Activated T-helper 1 cell treated with Interleukin-2 at 50 U/mL for 16 hours (primary cell): ENCODE results near the gene AUTS2.
A peak's percentile ranks its signal among the peaks of the same experiment; 100 is the strongest.

Experiments used
- DNase-seq: peaks from one replicate; pipeline ENCODE4 v3.0.0-alpha.2; 2020; ENCODE audit warnings: low read depth

The AUTS2 gene

DNA sequence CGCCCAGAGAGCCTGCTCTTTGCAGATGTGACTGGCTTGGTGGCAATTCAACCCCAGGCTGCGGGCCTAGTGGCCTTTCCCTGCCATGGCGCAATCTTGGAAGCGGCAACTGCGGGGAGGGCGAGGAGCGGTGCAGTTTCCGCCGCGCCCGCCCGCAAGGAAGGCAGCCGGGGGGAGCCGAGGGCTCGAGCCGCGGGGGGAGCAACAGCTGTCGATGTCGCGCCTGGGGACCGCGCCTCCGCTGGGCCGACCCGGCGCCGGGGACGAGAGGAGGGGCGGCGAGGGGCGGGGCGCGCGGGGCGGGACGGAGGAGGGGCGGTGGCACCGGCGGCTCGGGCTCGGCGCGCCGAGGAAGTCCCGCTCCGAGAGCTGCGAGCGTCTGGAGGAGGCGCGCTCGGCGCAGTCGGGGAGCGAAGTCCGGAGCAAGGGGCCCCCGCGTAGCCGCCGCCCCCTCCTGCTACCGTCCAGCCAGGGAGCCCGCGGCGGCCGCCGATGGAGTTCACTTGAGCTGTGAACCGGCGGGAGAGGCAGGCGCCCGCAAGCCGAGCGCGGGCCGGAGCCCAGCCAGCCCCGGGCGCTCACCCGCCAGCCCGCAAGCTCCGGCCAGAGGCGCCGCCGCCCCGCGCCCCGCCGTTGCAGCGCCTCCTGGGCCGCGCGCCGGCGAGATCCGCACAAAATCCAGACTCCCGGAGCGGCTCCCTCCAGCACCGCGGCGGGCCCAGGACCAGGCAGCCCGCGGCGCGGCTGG is 1095.6 kb downstream of the AUTS2 start:
- DNase-seq: peak; percentile 60

DNA sequence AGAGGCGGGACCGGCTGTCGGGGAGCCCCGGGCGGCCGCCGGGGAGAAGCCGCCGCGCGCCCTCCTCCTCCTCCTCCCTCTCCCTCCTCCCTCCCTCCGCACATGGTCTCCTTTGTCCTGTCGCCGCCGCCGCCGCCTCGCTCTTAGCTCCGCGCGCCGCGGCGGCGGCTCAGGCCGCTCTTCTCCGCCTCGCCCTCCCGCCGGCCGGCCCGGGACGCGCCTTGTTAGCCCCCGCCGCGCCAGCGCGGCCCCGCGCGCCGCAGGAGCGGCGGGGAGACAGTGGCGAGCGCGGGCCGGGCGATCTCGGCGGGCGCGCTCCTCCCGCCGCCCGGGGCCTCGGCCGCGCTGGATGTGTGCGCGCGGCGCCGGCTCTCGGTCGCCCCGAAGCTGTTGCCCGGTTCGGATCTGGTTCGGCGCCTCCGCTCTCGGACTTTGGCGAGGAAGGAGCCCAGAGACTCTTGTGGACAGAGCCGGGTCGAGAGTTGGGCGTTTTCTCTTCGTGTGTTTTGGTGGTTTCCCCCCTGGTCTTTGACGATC is 1096.2 kb downstream of the AUTS2 start:
- DNase-seq: no peak

DNA sequence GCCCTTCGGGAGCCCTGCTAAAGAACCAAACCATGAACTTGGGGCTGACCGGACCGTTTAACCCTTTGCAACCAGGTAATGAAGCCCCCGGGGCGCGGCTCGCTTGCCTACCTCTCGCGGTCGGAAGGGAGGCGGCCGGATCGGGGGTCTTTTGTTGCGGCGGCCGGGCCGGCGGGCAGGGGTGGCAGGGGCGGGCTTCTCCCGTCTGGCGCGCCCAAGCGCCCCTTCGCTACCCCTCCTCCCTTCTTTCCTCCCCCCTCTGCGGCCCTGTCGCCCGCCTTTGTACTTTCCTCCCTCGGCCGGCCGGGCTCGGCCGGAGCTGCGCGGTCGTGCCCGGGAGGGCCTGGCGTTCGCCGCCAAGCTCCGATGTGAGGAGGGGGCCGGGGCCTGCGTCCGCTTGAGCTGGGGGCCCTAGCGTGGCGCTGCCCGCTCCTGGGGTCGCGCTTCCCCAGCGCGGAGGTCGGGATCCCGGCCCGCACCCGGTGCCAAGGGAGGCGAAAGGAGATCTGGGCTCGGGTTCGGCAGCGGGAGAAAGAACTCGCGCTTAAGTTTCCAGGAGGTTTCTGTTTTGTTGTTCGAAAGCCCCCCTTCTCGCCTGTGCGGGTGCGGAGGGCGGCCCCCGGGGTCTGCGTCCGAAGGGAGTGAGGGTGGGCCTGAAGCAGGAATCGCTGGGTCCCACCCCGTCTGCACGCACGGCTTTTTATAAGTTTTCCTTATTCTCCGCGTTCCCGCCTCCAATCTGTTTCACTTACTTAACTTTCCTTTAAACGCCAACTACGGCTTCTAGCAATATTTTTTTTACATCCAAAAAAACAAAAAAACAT is 1096.9 kb downstream of the AUTS2 start:
- no peak for DNase-seq

DNA sequence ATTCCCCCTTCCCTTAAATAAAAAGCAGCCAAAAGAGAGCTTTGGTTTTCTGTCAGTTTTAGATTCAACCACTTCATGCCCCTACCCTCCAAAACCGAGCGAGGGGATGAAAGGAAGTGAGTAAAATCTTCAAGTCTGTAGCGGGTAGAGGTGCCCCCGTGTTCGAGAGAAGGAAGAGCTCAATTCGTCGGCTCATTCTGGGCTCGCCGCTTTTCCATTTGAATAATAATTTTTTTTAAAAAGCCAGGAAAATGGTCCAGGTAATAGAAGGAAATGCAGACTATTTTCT is 1097.5 kb downstream of the AUTS2 start:
- no peak for DNase-seq

DNA sequence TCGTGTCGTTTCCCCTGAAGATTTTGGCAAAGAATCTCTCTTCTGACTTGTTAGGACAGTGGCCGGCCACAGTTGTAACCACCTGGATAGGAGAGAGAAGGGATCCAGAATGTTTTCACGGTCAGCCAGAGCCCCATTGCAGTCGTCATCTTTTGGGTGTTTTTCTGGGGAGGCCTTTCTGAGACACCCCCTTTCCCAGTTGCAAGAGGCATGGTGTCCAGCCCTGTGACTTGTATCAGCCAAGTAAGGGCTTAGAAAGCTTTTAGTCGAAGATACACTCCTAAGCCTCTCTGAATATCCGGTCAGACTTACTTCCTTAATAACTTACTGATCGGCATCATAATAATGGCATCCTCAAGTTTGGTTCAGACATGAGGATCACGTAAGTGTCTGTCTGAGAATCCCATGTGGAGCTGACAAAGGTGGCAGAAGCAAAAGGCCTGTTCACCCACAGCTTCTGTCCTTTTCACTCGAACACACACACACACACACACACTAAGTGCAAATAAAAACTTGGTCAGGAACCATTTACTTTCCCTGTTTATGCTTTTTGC is 1098.0 kb downstream of the AUTS2 start:
- no peak for DNase-seq

DNA sequence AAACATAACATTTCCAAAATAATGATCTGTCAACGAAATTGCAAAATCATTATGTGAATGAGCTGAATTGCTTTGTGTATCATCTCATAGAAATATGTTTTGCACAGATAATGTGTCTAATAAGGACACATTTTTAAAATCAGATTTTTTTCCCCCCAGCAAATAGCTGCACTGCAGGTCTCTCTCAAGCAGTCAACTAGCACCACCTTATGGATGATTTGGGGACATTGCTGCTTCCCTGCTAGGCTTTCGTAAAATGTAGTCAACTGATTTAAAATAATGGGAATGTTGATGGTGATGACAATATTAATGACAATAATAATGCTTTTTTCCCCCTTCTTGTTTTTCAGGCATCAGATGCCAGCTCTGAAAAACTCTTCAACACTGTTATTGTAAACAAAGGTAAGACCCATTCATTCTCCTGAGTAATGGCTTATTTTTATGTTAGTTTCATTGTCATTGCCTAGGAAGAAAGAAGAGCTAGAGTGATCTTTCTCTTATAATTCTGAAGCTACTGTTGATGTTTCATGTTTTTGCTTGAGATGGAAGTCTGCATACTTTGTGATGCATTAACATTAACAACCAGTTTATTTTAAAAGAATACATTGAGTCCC is 1100.1 kb downstream of the AUTS2 start:
- no peak for DNase-seq

DNA sequence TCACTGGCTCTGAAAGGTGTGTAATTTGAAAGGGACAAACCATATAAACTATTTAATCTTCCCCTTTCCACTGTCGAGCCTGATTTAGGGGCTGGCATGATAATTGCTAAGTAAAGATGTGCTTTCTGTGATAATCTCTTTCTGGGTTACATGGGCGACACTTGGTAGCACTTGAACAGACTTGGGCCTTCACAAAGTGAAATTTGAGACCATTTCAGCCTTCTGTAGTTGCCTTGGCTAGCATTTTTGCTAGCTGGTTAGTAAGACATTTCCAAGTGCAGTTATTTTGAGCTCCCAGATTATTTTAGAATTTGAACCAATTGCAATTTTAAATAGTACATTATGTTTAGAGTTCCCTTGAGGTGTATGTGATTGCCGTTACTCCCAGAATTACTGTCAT is 1101.0 kb downstream of the AUTS2 start:
- DNase-seq: no peak

DNA sequence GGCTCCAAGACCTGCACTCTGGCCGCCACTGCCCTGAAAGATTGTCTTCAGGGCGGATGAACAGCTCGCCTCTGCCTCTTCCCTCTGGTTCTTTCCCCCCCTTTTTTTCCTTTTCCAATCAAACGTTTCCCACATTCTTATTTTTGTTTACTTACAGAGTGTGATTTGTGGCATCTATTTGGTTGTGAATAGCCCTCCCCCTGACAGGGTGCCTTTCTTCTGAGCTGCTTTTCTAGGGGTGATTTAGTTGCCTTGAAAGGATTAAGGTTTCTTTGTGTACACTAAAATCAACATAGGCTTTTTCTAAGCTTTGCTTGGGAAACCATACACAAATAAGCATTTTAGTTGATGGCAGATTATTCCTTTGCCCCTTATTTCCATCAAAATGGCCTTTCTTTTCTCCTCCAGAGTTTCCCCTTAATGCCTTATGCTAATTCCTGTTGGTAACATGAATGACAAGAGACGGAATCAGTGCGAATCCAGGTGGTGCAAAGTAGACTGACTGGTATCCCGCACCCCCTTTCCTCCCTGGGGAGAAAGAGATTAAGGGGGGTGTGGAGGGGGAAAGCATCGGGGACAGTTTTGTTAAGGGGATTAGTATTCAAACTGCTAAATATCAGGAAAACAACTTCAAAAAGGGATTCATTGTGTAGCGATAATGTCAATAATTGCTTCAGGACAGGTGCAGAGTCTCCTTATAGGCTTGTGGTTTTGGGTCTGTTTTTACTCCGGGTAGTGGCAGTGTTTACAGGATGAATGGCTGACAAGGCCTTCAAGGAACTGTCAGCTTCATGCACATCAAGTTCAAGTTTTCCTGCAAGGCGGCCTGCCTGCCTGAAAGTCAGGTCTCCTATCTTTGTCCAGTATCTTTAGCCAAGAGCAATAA is 1102.0 kb downstream of the AUTS2 start:
- no peak for DNase-seq

DNA sequence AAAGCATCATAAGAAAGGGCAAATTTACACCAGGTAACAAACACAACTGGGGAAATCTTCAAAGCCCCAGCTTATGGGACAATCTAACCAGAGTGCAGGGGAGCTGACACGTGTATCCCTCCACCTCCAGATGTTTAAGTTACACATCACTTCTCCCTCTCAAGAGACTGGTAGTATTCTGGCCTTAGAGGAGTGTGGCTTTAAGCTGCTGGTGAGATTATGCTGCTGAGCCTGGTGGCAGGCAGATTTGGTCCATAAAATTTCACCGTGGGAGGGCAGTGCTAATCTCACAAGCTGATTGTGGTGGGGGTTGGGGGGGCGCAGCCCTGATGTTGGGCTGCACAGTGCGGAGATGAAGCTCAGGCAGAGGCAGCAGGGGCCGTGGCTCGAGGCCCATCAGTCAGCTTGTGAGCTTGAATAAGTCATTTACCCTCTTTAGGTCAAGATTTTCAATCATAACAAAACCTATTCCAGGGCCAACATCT is 1102.7 kb downstream of the AUTS2 start:
- DNase-seq: no peak

DNA sequence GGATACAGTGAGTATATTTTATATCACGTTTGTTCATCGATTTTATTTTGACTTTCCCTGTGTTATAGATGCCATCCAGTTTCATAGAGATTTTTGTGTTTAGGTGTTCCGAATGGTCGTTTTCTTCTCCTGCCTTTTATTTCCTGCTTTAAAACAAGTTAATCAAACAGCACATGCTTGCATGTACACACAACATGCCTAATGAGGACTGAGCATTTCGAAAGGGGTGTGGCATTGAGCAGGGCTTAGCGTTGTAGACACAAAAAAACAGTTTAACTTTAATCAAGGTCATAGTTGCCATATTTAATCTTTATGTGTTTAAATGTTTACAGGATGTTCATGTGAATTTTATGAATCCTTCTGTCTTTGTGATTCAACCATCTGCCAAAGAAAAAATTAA is 1103.2 kb downstream of the AUTS2 start:
- no peak for DNase-seq

DNA sequence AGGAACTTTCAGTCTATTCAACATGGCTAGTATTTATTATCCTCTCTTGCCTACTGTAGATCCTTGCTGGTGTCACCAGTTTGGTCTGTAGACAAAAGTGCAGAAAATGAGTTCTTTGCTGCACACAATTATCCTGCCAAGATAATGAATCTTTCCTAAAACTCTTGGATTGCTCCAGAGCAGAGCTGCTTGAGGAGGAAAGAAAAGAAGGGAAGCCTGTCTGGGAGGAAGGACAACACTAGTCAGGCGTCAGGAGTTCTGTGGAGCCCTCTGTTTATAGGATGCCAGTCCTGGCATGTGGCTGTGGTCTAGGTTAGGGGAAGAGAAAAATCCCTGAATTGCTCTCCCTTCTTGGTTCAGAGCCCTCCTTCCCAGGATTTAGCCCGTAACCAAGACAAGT is 1103.7 kb downstream of the AUTS2 start:
- DNase-seq: no peak

DNA sequence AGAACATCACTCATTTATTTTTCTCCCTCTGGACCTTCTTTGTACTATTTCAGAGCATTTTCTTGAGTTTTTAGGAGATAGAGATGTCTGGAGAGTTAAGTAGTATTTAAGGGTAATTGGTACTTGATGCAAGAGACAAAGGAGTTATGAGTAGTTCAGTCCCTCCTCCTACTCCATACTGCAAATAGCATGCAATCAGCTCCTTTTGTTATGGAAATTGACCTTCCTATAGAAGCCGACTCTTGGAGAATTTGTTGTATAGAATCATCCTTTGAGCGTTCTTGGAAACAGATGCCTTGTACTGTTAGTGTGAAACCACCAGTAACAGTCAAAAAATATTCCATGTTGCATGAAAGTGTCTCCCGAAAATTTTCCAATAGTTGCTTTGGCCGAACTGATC is 1105.5 kb downstream of the AUTS2 start:
- DNase-seq: no peak

DNA sequence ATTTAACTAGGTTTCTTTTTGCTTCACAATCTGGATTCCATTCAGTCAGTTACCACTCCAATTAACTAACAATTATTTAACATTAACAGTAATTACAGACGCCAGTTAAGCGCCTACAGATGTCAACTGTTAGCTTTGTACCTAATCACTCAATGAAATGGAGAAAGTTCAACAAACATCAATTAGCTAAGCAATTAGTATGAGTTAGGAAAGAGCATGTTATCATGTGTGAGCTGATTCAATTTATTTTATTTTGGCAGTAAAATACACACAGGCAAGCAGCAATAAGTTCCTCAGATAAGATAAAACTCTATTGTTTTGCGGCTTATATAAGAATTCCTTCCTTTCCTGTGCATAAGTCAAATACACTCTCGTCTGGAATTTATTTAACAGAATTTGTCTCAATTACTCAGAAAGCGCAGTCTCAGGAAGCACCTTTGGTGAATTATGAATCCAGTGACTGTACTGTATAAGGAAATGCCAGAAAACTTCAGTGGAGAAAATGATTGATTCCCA is 1106.6 kb downstream of the AUTS2 start:
- DNase-seq: no peak

DNA sequence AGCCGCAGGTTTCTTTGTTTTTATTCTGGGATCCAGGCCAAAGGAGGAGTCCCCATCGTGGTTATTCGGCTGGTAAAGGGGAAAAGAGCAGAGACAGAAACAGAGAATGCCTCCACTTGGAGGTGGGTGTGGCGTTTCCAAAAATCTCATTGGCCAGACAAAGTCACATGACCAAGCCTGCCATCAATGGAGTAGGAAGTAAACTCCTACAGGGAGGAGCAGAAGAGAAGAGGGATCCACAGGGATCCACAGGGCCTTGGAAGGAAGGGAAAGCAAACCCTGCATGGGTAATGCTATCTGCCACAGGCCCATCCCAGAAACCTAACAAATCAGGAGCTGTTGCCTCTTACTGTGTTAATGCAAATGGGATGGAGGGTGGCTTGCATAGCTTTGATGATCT is 1107.9 kb downstream of the AUTS2 start:
- DNase-seq: no peak

DNA sequence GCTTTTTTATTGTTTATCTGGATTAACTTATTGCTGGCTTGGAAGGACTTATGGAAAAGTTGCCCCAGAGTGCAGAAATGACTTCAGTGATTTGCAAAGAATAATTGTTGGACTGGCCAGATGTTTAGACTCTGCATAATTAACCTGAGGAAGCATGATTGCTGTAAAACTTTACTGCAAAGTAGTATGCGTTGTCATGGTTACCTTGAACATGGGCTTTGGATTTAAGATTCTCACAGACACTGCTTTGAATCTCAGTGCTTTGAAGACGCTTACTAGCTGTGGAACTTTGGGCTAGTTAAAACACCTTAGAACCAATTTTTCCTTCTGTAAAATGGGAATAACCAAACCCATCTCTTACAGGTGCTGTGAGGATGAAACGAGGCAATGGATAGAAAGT is 1108.4 kb downstream of the AUTS2 start:
- DNase-seq: no peak

DNA sequence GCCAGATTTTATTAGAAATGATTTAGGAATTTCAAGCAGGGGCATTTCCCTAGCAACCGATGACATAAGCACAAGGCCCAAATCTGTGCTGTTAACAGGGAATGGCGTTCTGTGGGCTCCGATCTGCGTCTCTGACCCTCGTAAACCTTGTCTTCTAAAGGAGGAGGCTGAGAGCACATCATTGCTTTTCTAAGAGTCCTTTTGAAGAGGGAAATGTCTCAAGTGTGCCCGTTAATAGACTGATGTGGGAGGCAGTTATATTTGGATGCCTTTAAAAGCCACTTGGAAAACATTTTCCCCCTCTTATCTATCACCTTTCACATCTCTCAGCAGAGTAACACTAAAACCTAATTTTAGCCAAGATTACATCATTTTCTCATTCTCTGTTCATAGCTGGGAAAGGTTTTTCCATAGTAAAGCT is 1109.6 kb downstream of the AUTS2 start:
- DNase-seq: no peak

DNA sequence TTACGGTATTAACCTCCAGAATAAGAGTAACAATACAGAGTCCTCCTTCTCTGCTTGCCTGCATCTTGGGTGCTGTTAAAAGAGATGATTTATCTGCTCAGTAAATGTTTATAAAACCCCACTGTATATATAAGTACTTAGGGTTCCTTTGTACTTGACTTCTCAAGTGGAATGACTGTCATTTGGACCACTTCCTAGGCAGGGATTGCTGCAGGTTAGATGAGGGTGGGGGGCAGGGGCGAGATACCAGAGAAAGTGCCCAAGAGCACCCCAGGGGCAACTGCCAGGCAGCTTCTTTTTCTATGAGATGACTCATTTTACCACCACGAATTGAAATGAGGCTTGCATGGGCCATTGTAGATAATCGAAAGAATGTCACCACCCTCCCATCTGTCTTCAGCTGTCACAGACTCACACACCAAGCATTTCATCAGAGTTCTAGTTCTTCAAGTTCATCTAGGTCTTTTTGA is 1111.8 kb downstream of the AUTS2 start:
- DNase-seq: no peak

DNA sequence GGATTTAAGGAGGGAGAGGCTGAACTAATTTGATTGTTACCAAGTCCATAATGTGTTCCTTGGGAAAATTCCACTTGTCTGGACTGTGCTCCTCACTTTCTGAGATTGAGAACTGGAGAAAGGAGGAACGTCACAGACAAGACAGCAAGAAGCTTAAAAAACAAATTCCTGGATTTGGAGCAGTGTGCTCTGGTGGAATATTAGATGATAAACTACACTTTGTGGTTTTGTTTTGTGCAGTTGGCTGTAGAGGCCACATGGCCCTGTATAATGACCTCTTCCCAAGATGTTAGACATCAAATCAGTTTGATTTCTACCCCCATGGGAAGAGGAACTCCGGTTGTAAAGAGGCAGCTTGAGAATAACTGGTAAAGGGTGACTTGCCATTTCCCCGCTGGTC is 1112.4 kb downstream of the AUTS2 start:
- DNase-seq: no peak

DNA sequence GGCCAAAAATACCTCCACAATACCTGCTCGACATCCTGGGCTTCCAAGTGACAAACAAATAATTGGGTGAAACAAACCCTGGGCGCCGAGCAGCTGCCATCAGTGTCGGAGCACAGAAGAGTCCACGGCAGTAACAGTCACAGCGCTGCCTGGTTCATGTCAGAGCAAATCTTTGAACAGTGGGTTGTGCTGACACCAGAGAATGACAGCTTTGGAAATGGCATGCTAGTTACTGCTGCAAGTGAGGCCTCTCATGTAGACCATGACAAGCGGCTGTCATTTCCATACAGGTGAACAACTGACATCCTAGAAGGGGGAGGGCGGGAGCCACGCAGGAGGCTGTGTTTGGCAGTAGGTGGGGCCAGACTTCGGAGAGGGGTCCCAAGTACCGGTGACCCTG is 1113.2 kb downstream of the AUTS2 start:
- no peak for DNase-seq

DNA sequence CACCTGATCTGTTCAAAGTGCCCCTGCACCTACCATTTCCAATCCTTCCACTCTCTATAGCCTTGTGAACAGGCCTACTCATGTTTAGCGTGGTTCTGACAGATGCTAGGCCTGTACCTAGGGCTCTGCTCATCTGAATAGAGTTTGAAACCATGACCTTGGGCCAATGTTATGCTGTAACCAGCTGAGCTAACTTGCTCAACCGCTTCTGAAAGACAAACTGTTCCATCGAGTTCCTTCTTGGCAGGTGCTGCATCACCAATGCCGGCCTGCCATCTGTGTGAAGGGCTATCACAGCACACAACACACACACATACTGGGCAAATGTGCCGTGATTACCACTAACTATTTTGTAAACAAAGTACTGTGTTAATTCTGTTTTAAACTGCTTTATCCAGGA is 1114.7 kb downstream of the AUTS2 start:
- no peak for DNase-seq

DNA sequence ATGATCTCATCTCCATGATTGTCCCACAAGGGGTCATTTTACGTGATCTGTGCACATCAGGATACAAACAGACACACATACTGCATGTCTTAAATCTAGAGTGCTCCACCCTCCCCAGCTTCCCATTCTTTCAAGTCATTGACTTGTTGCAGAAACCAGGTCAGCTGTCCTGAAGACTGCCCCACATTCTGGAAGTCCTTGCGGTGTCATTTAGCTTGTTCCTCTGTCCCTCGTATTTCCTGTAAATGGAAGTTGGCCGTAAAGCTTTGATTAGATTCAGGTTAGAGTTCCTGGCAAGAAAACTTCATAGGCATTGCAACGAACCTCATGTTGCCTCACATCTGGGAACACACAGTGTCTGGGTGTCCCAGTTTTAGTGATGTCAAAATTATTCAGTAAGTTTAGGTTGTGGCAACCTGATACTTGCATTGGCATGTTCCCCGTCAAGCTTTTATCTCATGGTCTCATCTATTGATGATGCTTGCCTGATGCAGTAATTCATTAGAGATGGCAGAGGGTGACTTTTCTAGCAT is 1116.3 kb downstream of the AUTS2 start:
- no peak for DNase-seq
